Esophagus squamous epithelium (tissue), 4 donors: ENCODE data around the gene IGF2BP1.

Experiments
- CTCF ChIP-seq, 6 experiments: fragments of 450-650 bp in 4 of 6; fragments of 200-600 bp in 2 of 6; sonication (generic) in 2 of 6; IDR thresholded peaks; one replicate each; pipeline ENCODE4 v1.5.1; 2016 to 2019; ENCODE audit warnings: antibody characterized with exemption in 6 of 6, mild to moderate bottlenecking in 4 of 6, moderate library complexity in 4 of 6
- POLR2A ChIP-seq, 4 donors: fragments of 450-650 bp; IDR thresholded peaks; one replicate each; pipeline ENCODE4 v1.6.1; 2017; ENCODE audit warnings: antibody characterized with exemption in 4 of 4, mild to moderate bottlenecking in 4 of 4, moderate library complexity in 3 of 4

- TF ChIP-seq CTCF (IDR thresholded peaks at IDR 0.05) (no peak), POLR2A (IDR thresholded peaks at IDR 0.05) (no peak)
These were observed 1.6 kb downstream of the IGF2BP1 start for GRCh38 chr17:48998587-48999440.
